ENCODE data around the gene EYS. TPM values are rescaled to one million over a fixed set of nuclear protein-coding genes. Genes with fewer than 3 reads are reported as not detected.

The EYS gene
- total RNA-seq, 2 experiments from 2014 or later = not detected

GRCh38 chr6:64914124-64914523, 792.9 kb downstream of the EYS start:
- ATAC-seq = no peak

GRCh38 chr6:64912966-64913365, 794.1 kb downstream of the EYS start:
- intact Hi-C loops (cut with DNase I, micrococcal nuclease) = no loop called here
- Mint-ChIP-seq H3K27ac (no peak overlapping the region), H3K27me3 (no peaks in the 10 kb centered on the region), H3K4me3 (no peak overlapping the region), H3K9me3 (ENCODE audit: low read depth) (peaks cover 9% of the 10 kb centered on the region), H3K4me1 (no peaks in the 10 kb centered on the region), H3K36me3 (ENCODE audit: low read depth) (no peaks in the 10 kb centered on the region)
- ChIA-PET CTCF (no interaction called here), POLR2A (no interaction called here)
- no peak for ATAC-seq
- DNase-seq = no peak

More at GRCh38 chr6:64914124-64914523, 792.9 kb downstream of the EYS start:
- Mint-ChIP-seq H3K4me1 (no peaks in the 10 kb centered on the region), H3K27me3 (no peaks in the 10 kb centered on the region), H3K27ac (no peak overlapping the region), H3K4me3 (no peak overlapping the region), H3K36me3 (ENCODE audit: low read depth) (no peaks in the 10 kb centered on the region), H3K9me3 (ENCODE audit: low read depth) (peaks cover 8% of the 10 kb centered on the region)
- ChIA-PET POLR2A (no interaction called here), CTCF (no interaction called here)
- intact Hi-C loops (cut with DNase I, micrococcal nuclease) = no loop called here
- no peak for DNase-seq

GRCh38 chr6:64908104-64908503, 798.9 kb downstream of the EYS start:
- peaks cover 7% of the 10 kb centered on the region for H3K9me3 Mint-ChIP-seq (ENCODE audit: low read depth)
- intact Hi-C loops (cut with DNase I, micrococcal nuclease) = no loop called here
- DNase-seq (no peak), ATAC-seq (no peak)
- no peak overlapping the region for H3K27ac Mint-ChIP-seq
- no peaks in the 10 kb centered on the region for H3K27me3 Mint-ChIP-seq
- CTCF ChIA-PET = no interaction called here
- H3K4me3 Mint-ChIP-seq = no peak overlapping the region
- H3K4me1 Mint-ChIP-seq = no peaks in the 10 kb centered on the region
- no peaks in the 10 kb centered on the region for H3K36me3 Mint-ChIP-seq (ENCODE audit: low read depth)
- POLR2A ChIA-PET = no interaction called here

GRCh38 chr6:64904616-64905015, 802.4 kb downstream of the EYS start:
- DNase-seq (no peak), ATAC-seq (no peak)
- Mint-ChIP-seq H3K27ac (no peak overlapping the region), H3K36me3 (ENCODE audit: low read depth) (no peaks in the 10 kb centered on the region), H3K27me3 (no peaks in the 10 kb centered on the region), H3K4me3 (no peak overlapping the region), H3K9me3 (ENCODE audit: low read depth) (peaks cover 14% of the 10 kb centered on the region), H3K4me1 (no peaks in the 10 kb centered on the region)
- ChIA-PET POLR2A (no interaction called here), CTCF (no interaction called here)
- intact Hi-C loops (cut with DNase I, micrococcal nuclease) = no loop called here

GRCh38 chr6:64902596-64902995, 804.4 kb downstream of the EYS start:
- H3K4me3 Mint-ChIP-seq = no peak overlapping the region
- no peaks in the 10 kb centered on the region for H3K4me1 Mint-ChIP-seq
- ChIA-PET POLR2A (no interaction called here), CTCF (interaction anchor here (1.2 kb wide), 1 partner anchor 9 kb away, joined by 3 read pairs; no protein-coding TSS in a partner anchor)
- H3K36me3 Mint-ChIP-seq (ENCODE audit: low read depth) = no peaks in the 10 kb centered on the region
- no peak for DNase-seq
- H3K9me3 Mint-ChIP-seq (ENCODE audit: low read depth) = peaks cover 26% of the 10 kb centered on the region
- H3K27ac Mint-ChIP-seq = no peak overlapping the region
- intact Hi-C loops (cut with DNase I, micrococcal nuclease) = no loop called here
- no peaks in the 10 kb centered on the region for H3K27me3 Mint-ChIP-seq
- no peak for ATAC-seq

- Mint-ChIP-seq H3K36me3 (ENCODE audit: low read depth) (no peaks in the 10 kb centered on the region), H3K4me3 (no peak overlapping the region), H3K9me3 (ENCODE audit: low read depth) (peaks cover 28% of the 10 kb centered on the region), H3K27ac (no peak overlapping the region), H3K27me3 (no peaks in the 10 kb centered on the region), H3K4me1 (no peaks in the 10 kb centered on the region)
- no peak for ATAC-seq
- intact Hi-C loops (cut with DNase I, micrococcal nuclease) = no loop called here
- CTCF ChIA-PET = no interaction called here
- no peak for DNase-seq
- POLR2A ChIA-PET = no interaction called here
These were observed 810.1 kb downstream of the EYS start for GRCh38 chr6:64896939-64897338.

- intact Hi-C loops (cut with DNase I, micrococcal nuclease) = no loop called here
- Mint-ChIP-seq H3K4me1 (no peaks in the 10 kb centered on the region), H3K27ac (no peak overlapping the region), H3K9me3 (ENCODE audit: low read depth) (peaks cover 28% of the 10 kb centered on the region), H3K36me3 (ENCODE audit: low read depth) (no peaks in the 10 kb centered on the region), H3K4me3 (no peak overlapping the region), H3K27me3 (no peaks in the 10 kb centered on the region)
- POLR2A ChIA-PET = no interaction called here
- DNase-seq (no peak), ATAC-seq (no peak)
- CTCF ChIA-PET = no interaction called here
These were observed 811.1 kb downstream of the EYS start for GRCh38 chr6:64895945-64896344.

- Mint-ChIP-seq H3K36me3 (ENCODE audit: low read depth) (no peaks in the 10 kb centered on the region), H3K4me1 (no peaks in the 10 kb centered on the region), H3K27me3 (no peaks in the 10 kb centered on the region), H3K9me3 (ENCODE audit: low read depth) (peaks cover 3% of the 10 kb centered on the region), H3K4me3 (no peak overlapping the region), H3K27ac (no peak overlapping the region)
- intact Hi-C loops (cut with DNase I, micrococcal nuclease) = no loop called here
- POLR2A ChIA-PET = no interaction called here
- CTCF ChIA-PET = no interaction called here
- ATAC-seq = no peak
- no peak for DNase-seq
These were observed 816.4 kb downstream of the EYS start for GRCh38 chr6:64890609-64891008.

- no peak overlapping the region for H3K27ac Mint-ChIP-seq
- no peak for ATAC-seq
These were observed 817.9 kb downstream of the EYS start for GRCh38 chr6:64889144-64889543.

GRCh38 chr6:64874776-64875175, 832.2 kb downstream of the EYS start:
- ChIA-PET CTCF (no interaction called here), POLR2A (no interaction called here)
- no peak for DNase-seq
- no peak overlapping the region for H3K27ac Mint-ChIP-seq
- ATAC-seq = no peak
- no peaks in the 10 kb centered on the region for H3K27me3 Mint-ChIP-seq
- intact Hi-C loops (cut with DNase I, micrococcal nuclease) = no loop called here
- H3K4me3 Mint-ChIP-seq = no peak overlapping the region
- no peaks in the 10 kb centered on the region for H3K36me3 Mint-ChIP-seq (ENCODE audit: low read depth)
- H3K9me3 Mint-ChIP-seq (ENCODE audit: low read depth) = peaks cover 19% of the 10 kb centered on the region
- H3K4me1 Mint-ChIP-seq = no peaks in the 10 kb centered on the region

More at GRCh38 chr6:64889144-64889543, 817.9 kb downstream of the EYS start:
- DNase-seq = no peak
- Mint-ChIP-seq H3K36me3 (ENCODE audit: low read depth) (no peaks in the 10 kb centered on the region), H3K9me3 (ENCODE audit: low read depth) (peaks cover 3% of the 10 kb centered on the region), H3K4me1 (no peaks in the 10 kb centered on the region), H3K27me3 (no peaks in the 10 kb centered on the region), H3K4me3 (no peak overlapping the region)
- intact Hi-C loops (cut with DNase I, micrococcal nuclease) = no loop called here
- POLR2A ChIA-PET = no interaction called here
- CTCF ChIA-PET = no interaction called here

- no peak overlapping the region for H3K27ac Mint-ChIP-seq
- no peaks in the 10 kb centered on the region for H3K27me3 Mint-ChIP-seq
- no peaks in the 10 kb centered on the region for H3K36me3 Mint-ChIP-seq (ENCODE audit: low read depth)
- H3K4me3 Mint-ChIP-seq = no peak overlapping the region
- H3K9me3 Mint-ChIP-seq (ENCODE audit: low read depth) = peaks cover 16% of the 10 kb centered on the region
- intact Hi-C loops (cut with DNase I, micrococcal nuclease) = no loop called here
- POLR2A ChIA-PET = no interaction called here
- CTCF ChIA-PET = no interaction called here
- H3K4me1 Mint-ChIP-seq = no peaks in the 10 kb centered on the region
- ATAC-seq (no peak), DNase-seq (no peak)
These were observed 834.4 kb downstream of the EYS start for GRCh38 chr6:64872633-64873032.

GRCh38 chr6:64861039-64861651, 845.9 kb downstream of the EYS start:
- Mint-ChIP-seq H3K4me1 (no peaks in the 10 kb centered on the region), H3K27me3 (no peaks in the 10 kb centered on the region), H3K4me3 (no peak overlapping the region), H3K9me3 (ENCODE audit: low read depth) (peaks cover 10% of the 10 kb centered on the region), H3K36me3 (ENCODE audit: low read depth) (no peaks in the 10 kb centered on the region), H3K27ac (no peak overlapping the region)
- intact Hi-C loops (cut with DNase I, micrococcal nuclease) = no loop called here
- POLR2A ChIA-PET = no interaction called here
- CTCF ChIA-PET = no interaction called here
- DNase-seq (no peak), ATAC-seq (no peak)

GRCh38 chr6:64860203-64860602, 846.8 kb downstream of the EYS start:
- Mint-ChIP-seq H3K27me3 (no peaks in the 10 kb centered on the region), H3K4me3 (no peak overlapping the region), H3K27ac (no peak overlapping the region), H3K4me1 (no peaks in the 10 kb centered on the region), H3K36me3 (ENCODE audit: low read depth) (no peaks in the 10 kb centered on the region), H3K9me3 (ENCODE audit: low read depth) (peaks cover 12% of the 10 kb centered on the region)
- DNase-seq (no peak), ATAC-seq (no peak)
- CTCF ChIA-PET = no interaction called here
- POLR2A ChIA-PET = no interaction called here
- intact Hi-C loops (cut with DNase I, micrococcal nuclease) = no loop called here
